ENCODE data around the gene SUN1.
A peak's percentile ranks its signal among the peaks of the same experiment; 100 is the strongest.

The SUN1 gene

GRCh38 chr7:909358-910329, 77.4 kb downstream of the SUN1 start:
- peak; percentile 28 for DNase-seq

- DNase-seq: no peak
Observed at GRCh38 chr7:910441-910861, 78.2 kb downstream of the SUN1 start.

- no peak for DNase-seq
Observed at GRCh38 chr7:910931-911431, 78.7 kb downstream of the SUN1 start.

GRCh38 chr7:911791-912480, 79.7 kb downstream of the SUN1 start:
- no peak for DNase-seq

GRCh38 chr7:913736-914520, 81.7 kb downstream of the SUN1 start:
- no peak for DNase-seq

- no peak for DNase-seq
Observed at GRCh38 chr7:914521-915194, 82.4 kb downstream of the SUN1 start.

- no peak for DNase-seq
Observed at GRCh38 chr7:915291-916218, 83.3 kb downstream of the SUN1 start.

GRCh38 chr7:916291-916941, 84.1 kb downstream of the SUN1 start:
- DNase-seq: no peak

- DNase-seq: no peak
Observed at GRCh38 chr7:917255-918117, 85.2 kb downstream of the SUN1 start.

- no peak for DNase-seq
Observed at GRCh38 chr7:918118-918425, 85.8 kb downstream of the SUN1 start.

GRCh38 chr7:918441-919113, 86.3 kb downstream of the SUN1 start:
- DNase-seq: no peak

- DNase-seq: no peak
Observed at GRCh38 chr7:919114-919442, 86.8 kb downstream of the SUN1 start.

- DNase-seq: no peak
Observed at GRCh38 chr7:919924-920341, 87.7 kb downstream of the SUN1 start.

GRCh38 chr7:920351-921070, 88.2 kb downstream of the SUN1 start:
- DNase-seq: no peak

GRCh38 chr7:921071-921461, 88.8 kb downstream of the SUN1 start:
- no peak for DNase-seq

GRCh38 chr7:921581-922333, 89.5 kb downstream of the SUN1 start:
- DNase-seq: no peak

- DNase-seq: peak; percentile 42
Observed at GRCh38 chr7:922334-923107, 90.2 kb downstream of the SUN1 start.

Measured in activated CD4-positive, alpha-beta T cell treated with anti-CD3 and anti-CD28 coated beads, Interleukin-2, amount 50 U/mL, for 1 hour (primary cell).